ENCODE measurements around the gene WNT2.

Gene WNT2

GRCh38 chr7:117322741-117323304 lies at the start of gene WNT2:
TSS of gene WNT2 (minus strand) at chr7:117323058. CDS start at chr7:117322989, 69 bp downstream.
- no peak for DNase-seq

- no peak for DNase-seq
Observed at GRCh38 chr7:117372073-117372472, 49.2 kb upstream of the WNT2 start.

GRCh38 chr7:117364339-117365080 lies 41.7 kb upstream of the WNT2 start:
- no peak for DNase-seq

GRCh38 chr7:117362294-117362888 lies 39.5 kb upstream of the WNT2 start:
- DNase-seq, result no peak

- DNase-seq, result no peak
Observed at GRCh38 chr7:117350027-117350426, 27.2 kb upstream of the WNT2 start.

- DNase-seq, result no peak
Observed at GRCh38 chr7:117349570-117349969, 26.7 kb upstream of the WNT2 start.

- no peak for DNase-seq
Observed at GRCh38 chr7:117347962-117348672, 25.3 kb upstream of the WNT2 start.

GRCh38 chr7:117347480-117347879 lies 24.6 kb upstream of the WNT2 start:
- no peak for DNase-seq

GRCh38 chr7:117346161-117346560 lies 23.3 kb upstream of the WNT2 start:
- no peak for DNase-seq

GRCh38 chr7:117338020-117338419 lies 15.2 kb upstream of the WNT2 start:
- no peak for DNase-seq

- no peak for DNase-seq
Observed at GRCh38 chr7:117333168-117333567, 10.3 kb upstream of the WNT2 start.

GRCh38 chr7:117332031-117332430 lies 9.2 kb upstream of the WNT2 start:
- no peak for DNase-seq

- no peak for DNase-seq
Observed at GRCh38 chr7:117325836-117326235, 3.0 kb upstream of the WNT2 start.

- DNase-seq, result no peak
Observed at GRCh38 chr7:117324960-117325359, 2.1 kb upstream of the WNT2 start.

- DNase-seq, result no peak
Observed at GRCh38 chr7:117323851-117324711, 1.2 kb upstream of the WNT2 start.

GRCh38 chr7:117323305-117323850 lies 520 bp upstream of the WNT2 start:
- no peak for DNase-seq

GRCh38 chr7:117320523-117320922 lies 2.3 kb downstream of the WNT2 start:
- DNase-seq, result no peak

GRCh38 chr7:117319181-117319580 lies 3.7 kb downstream of the WNT2 start:
- DNase-seq, result no peak

- DNase-seq, result no peak
Observed at GRCh38 chr7:117313582-117313981, 9.3 kb downstream of the WNT2 start.

- DNase-seq, result no peak
Observed at GRCh38 chr7:117312593-117313580, 10.0 kb downstream of the WNT2 start.

- no peak for DNase-seq
Observed at GRCh38 chr7:117308891-117309290, 14.0 kb downstream of the WNT2 start.
